ENCODE data around the gene NPDC1. TPM values are rescaled to one million over a fixed set of nuclear protein-coding genes. Genes with fewer than 3 reads are reported as not detected.
"Not testable (repeated sequence)": the region's sequence is repeated elsewhere in the genome, so short reads cannot be mapped to it uniquely, and the experiment has no call there.

NPDC1 gene
- polyA plus RNA-seq, 2 of the 4 experiments (the other 2 are of a cell fraction), result 12.7 to 40.6 TPM

DNA sequence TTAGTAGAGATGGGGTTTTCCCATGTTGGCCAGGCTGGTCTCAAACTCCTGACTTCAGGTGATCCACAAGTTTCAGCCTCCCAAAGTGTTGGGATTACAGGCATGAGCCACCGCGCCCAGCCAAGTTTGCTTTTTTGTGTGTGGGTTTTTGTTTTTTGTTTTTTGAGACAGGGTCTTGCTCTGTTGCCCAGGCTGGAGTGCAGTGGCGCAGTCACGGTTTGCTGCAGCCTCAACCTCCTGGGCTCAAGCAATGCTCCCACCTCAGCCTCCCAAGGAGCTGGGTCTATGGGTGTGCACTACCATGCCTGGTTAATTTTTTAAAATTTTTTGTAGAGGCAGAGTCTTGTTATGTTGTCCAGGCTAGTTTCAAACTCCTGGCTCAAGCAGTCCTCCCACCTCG lies 12.5 kb downstream of the NPDC1 start:
- H3K27ac ChIP-seq; FAIRE-seq; ATAC-seq; H3K4me2 ChIP-seq; H3K4me3 ChIP-seq; H3K9me3 ChIP-seq; POLR2A ChIA-PET; DNase-seq (ENCODE audit: low read depth in 1 of 2, low spot score in 1 of 2): not testable (repeated sequence)
- peaks cover 26% of the 10 kb centered on the region for H3K4me1 ChIP-seq
- 92% methylated on average over 5 of the region's 5 CpGs for WGBS (ENCODE audit: missing lambda C conversion rate)
- CTCF ChIA-PET, result interaction anchor here (0.8 to 20.4 kb wide), 7 partner anchors 9 to 246 kb away, joined by 3 to 282 read pairs (median 34); partner anchors contain the start of genes ABCA2, C8G, CLIC3 and FBXW5

GRCh38 chr9:137032858-137033257 lies 13.1 kb downstream of the NPDC1 start:
- CTCF ChIA-PET, result interaction anchor here (0.8 to 20.4 kb wide), 9 partner anchors 9 to 245 kb away, joined by 3 to 282 read pairs (median 62); partner anchors contain the start of genes C8G, CLIC3, FBXW5 and LCN12
- no peak overlapping the region for H3K27ac ChIP-seq
- POLR2A ChIA-PET, result no interaction called here
- H3K4me3 ChIP-seq, result no peak overlapping the region
- 85% methylated on average over 10 of the region's 10 CpGs for WGBS (ENCODE audit: missing lambda C conversion rate)
- ATAC-seq (no peak), DNase-seq (ENCODE audit: low read depth in 1 of 2, low spot score in 1 of 2) (no peak), FAIRE-seq (no peak)
- H3K9me3 ChIP-seq, result no peaks in the 10 kb centered on the region
- no peak overlapping the region for H3K4me2 ChIP-seq
- H3K4me1 ChIP-seq, result peaks cover 27% of the 10 kb centered on the region
- TF ChIP-seq FOSL2 (IDR thresholded peaks at IDR 0.05) (no peak), FOSL2 (CRISPR knock-in tag; IDR thresholded peaks at IDR 0.05) (no peak), FOXS1 (CRISPR knock-in tag; IDR thresholded peaks at IDR 0.05) (no peak), TFCP2L1 (CRISPR knock-in tag; IDR thresholded peaks at IDR 0.05) (no peak), MAFK (IDR thresholded peaks at IDR 0.05; ENCODE audit: partially characterized antibody) (no peak)

GRCh38 chr9:137031904-137032640 lies 13.9 kb downstream of the NPDC1 start, which contains the start of gene FUT7:
Gene FUT7 (minus strand): TSS chr9:137032088. CDS start chr9:137031991, 97 bp downstream.
- no peaks in the 10 kb centered on the region for H3K9me3 ChIP-seq
- WGBS (ENCODE audit: missing lambda C conversion rate), result 72% methylated on average over 9 of the region's 16 CpGs
- ATAC-seq (no peak), FAIRE-seq (no peak), DNase-seq (ENCODE audit: low read depth in 1 of 2, low spot score in 1 of 2) (no peak)
- H3K4me2 ChIP-seq, result no peak within 1 kb of the TSS
- TF ChIP-seq FOXS1 (CRISPR knock-in tag; IDR thresholded peaks at IDR 0.05), result no peak
- no peak for TF ChIP-seq E2F6 (IDR thresholded peaks at IDR 0.05; ENCODE audit: borderline replicate concordance, low read depth)
- TF ChIP-seq, protein P1, sequence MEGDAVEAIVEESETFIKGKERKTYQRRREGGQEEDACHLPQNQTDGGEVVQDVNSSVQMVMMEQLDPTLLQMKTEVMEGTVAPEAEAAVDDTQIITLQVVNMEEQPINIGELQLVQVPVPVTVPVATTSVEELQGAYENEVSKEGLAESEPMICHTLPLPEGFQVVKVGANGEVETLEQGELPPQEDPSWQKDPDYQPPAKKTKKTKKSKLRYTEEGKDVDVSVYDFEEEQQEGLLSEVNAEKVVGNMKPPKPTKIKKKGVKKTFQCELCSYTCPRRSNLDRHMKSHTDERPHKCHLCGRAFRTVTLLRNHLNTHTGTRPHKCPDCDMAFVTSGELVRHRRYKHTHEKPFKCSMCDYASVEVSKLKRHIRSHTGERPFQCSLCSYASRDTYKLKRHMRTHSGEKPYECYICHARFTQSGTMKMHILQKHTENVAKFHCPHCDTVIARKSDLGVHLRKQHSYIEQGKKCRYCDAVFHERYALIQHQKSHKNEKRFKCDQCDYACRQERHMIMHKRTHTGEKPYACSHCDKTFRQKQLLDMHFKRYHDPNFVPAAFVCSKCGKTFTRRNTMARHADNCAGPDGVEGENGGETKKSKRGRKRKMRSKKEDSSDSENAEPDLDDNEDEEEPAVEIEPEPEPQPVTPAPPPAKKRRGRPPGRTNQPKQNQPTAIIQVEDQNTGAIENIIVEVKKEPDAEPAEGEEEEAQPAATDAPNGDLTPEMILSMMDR (IDR thresholded peaks at IDR 0.05), result no peak
- TF ChIP-seq RNF2 (IDR thresholded peaks at IDR 0.05; ENCODE audit: borderline replicate concordance, low read depth), result no peak
- no peak for TF ChIP-seq EHF (CRISPR knock-in tag; IDR thresholded peaks at IDR 0.05)
- no peak for TF ChIP-seq MYC (IDR thresholded peaks at IDR 0.05; ENCODE audit: borderline replicate concordance, low read length)
- TF ChIP-seq SREBF2 (IDR thresholded peaks at IDR 0.05), result no peak
- TF ChIP-seq CBX2 (IDR thresholded peaks at IDR 0.05; ENCODE audit: borderline replicate concordance, low read depth), result no peak
- TF ChIP-seq, protein P2, sequence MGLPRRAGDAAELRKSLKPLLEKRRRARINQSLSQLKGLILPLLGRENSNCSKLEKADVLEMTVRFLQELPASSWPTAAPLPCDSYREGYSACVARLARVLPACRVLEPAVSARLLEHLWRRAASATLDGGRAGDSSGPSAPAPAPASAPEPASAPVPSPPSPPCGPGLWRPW (IDR thresholded peaks at IDR 0.05), result no peak
- no peak for TF ChIP-seq RARB (CRISPR knock-in tag; IDR thresholded peaks at IDR 0.05)
- no peak for TF ChIP-seq HEYL (CRISPR knock-in tag; IDR thresholded peaks at IDR 0.05)
- TF ChIP-seq FOSL2 (IDR thresholded peaks at IDR 0.05), result no peak
- no peak for TF ChIP-seq FOSL2 (CRISPR knock-in tag; IDR thresholded peaks at IDR 0.05)
- no peak for TF ChIP-seq ATOH8 (CRISPR knock-in tag; IDR thresholded peaks at IDR 0.05; ENCODE audit: low read depth)
- no peak for TF ChIP-seq CHD2 (IDR thresholded peaks at IDR 0.05; ENCODE audit: low read length, partially characterized antibody)
- CTCF ChIA-PET, result interaction anchor here (0.8 to 20.4 kb wide), 11 partner anchors 10 to 245 kb away, joined by 3 to 282 read pairs (median 33); partner anchors contain the start of genes C8G, ENTPD2, FBXW5 and LCN12
- no peak within 1 kb of the TSS for H3K4me3 ChIP-seq
- POLR2A ChIA-PET, result no interaction called here
- H3K4me1 ChIP-seq, result peaks cover 32% of the 10 kb centered on the region
- no peak within 1 kb of the TSS for H3K27ac ChIP-seq
